Coronary artery (tissue), 2 donors: Measurements from ENCODE around the gene SMIM20.

Experiments
- DNase-seq: peaks from one replicate; pipeline ENCODE4 v3.0.0-alpha.2; 2017; ENCODE audit warnings: low spot score
- H3K27ac ChIP-seq, 2 donors: fragments of 200-600 bp; sonication (generic); one replicate each; pipeline ENCODE4 v1.5.1; 2016 to 2019
- H3K4me3 ChIP-seq: fragments of 200-600 bp; sonication (generic); 2 replicates; pipeline ENCODE4 v1.5.1; 2016; ENCODE audit warnings: mild to moderate bottlenecking, moderate library complexity
- TF ChIP-seq, protein P1 (sequence below): fragments of 200-600 bp; sonication (generic); IDR thresholded peaks from one replicate; pipeline ENCODE4 v1.5.1; 2019; ENCODE audit warnings: antibody characterized with exemption

Gene SMIM20

DNA sequence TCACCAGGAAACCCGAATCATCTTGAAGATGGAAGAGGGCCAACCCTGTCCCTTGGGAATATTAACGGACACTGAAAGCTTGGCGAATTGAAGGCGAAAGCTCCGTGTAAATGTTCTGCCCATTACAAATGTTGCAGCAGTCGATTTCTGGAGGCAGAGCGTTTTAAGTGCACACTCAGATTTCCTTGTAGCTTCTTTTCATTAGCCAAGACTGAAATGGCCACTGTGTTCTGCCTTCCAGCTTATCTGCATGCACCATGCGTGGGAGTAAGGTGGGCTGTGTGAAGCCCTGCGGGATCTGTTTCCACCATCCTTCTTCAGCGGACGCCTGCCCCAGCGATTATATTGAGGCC lies 1.3 kb downstream of the SMIM20 start:
- no peak for DNase-seq
- peak overlapping the region; percentile 90 for H3K4me3 ChIP-seq
- TF ChIP-seq, protein P1, sequence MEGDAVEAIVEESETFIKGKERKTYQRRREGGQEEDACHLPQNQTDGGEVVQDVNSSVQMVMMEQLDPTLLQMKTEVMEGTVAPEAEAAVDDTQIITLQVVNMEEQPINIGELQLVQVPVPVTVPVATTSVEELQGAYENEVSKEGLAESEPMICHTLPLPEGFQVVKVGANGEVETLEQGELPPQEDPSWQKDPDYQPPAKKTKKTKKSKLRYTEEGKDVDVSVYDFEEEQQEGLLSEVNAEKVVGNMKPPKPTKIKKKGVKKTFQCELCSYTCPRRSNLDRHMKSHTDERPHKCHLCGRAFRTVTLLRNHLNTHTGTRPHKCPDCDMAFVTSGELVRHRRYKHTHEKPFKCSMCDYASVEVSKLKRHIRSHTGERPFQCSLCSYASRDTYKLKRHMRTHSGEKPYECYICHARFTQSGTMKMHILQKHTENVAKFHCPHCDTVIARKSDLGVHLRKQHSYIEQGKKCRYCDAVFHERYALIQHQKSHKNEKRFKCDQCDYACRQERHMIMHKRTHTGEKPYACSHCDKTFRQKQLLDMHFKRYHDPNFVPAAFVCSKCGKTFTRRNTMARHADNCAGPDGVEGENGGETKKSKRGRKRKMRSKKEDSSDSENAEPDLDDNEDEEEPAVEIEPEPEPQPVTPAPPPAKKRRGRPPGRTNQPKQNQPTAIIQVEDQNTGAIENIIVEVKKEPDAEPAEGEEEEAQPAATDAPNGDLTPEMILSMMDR = no peak
- H3K27ac ChIP-seq = peak overlapping the region in 1 of 2 donors; percentile 91

DNA sequence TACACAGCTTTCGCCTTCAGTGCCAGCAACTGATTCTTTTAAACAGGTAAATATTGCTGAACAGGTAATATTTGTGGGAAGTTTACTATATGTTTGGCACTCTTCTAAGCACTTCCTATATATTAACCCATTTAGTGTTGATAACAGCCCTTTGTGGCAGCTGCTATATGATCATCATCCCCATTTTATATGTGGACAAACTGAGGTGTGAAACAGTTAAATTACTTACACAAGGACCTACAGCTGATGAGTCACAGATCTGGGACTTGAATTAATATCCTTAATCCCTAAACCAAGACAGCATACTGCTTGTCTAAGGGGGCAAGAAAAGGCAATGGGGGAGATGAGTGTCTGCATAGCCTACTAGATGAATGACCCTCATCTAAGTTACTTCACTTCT lies 2.9 kb downstream of the SMIM20 start:
- TF ChIP-seq, protein P1 = no peak
- Histone ChIP-seq H3K27ac (no peak overlapping the region), H3K4me3 (no peak overlapping the region)
- no peak for DNase-seq

- TF ChIP-seq, protein P1 = no peak
- H3K27ac ChIP-seq = no peak overlapping the region
- H3K4me3 ChIP-seq = no peak overlapping the region
These were observed 5.7 kb downstream of the SMIM20 start for GRCh38 chr4:25919676-25920075.

DNA sequence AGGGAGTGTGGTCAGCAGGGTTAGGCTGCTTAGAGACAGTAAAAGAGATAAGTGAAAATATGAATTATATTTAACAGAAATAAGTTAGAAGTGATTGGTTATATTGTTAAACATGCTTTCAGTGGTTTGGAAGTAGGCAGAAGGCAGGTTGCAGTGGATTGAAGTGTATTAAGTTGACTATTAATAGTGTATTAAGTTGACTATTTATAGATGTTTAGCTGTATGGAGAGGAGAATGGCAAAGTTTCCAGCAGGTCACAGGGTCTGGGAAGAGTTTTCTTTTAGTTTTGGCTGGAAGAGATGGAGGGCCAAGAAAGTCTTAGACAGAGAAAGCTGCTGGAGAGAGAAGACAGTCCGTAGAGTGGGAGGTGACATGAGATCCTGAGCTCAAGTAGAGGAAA lies 7.9 kb downstream of the SMIM20 start:
- TF ChIP-seq, protein P1 = no peak
- Histone ChIP-seq H3K27ac (no peak overlapping the region), H3K4me3 (no peak overlapping the region)
- DNase-seq = no peak

More at GRCh38 chr4:25919676-25920075, 5.7 kb downstream of the SMIM20 start:
- no peak for DNase-seq

DNA sequence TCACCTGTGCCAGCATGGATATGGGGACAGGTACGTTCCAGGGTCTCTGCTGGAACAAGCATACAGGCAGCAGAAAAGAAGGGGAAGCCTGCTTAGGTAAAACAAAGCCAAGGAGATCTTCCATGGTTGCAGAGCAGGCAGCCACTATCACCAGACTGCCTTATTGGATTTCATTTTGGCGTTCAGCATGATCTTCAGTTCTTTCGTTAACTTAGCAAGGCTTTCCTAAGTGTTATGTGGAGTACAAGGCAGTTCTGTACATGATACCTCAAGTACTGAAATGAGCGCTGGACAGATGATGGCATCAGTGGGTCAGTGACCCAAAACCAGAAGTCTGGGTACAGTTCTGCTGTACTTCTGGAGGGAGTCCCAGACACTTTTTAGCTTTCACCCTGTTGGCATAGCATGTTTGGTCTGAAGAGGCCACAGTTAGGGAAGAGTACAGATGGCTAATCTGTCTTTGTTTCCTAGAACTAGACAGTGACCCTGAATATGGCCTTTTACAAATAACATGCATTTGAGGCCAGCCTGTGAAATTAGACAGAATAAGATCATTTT lies 8.9 kb downstream of the SMIM20 start:
- Histone ChIP-seq H3K27ac (no peak overlapping the region), H3K4me3 (no peak overlapping the region)
- TF ChIP-seq, protein P1 = no peak
- DNase-seq = no peak

GRCh38 chr4:25923745-25924144 lies 9.7 kb downstream of the SMIM20 start:
- no peak overlapping the region for H3K27ac ChIP-seq
- H3K4me3 ChIP-seq = no peak overlapping the region
- TF ChIP-seq, protein P1 = no peak
- no peak for DNase-seq

DNA sequence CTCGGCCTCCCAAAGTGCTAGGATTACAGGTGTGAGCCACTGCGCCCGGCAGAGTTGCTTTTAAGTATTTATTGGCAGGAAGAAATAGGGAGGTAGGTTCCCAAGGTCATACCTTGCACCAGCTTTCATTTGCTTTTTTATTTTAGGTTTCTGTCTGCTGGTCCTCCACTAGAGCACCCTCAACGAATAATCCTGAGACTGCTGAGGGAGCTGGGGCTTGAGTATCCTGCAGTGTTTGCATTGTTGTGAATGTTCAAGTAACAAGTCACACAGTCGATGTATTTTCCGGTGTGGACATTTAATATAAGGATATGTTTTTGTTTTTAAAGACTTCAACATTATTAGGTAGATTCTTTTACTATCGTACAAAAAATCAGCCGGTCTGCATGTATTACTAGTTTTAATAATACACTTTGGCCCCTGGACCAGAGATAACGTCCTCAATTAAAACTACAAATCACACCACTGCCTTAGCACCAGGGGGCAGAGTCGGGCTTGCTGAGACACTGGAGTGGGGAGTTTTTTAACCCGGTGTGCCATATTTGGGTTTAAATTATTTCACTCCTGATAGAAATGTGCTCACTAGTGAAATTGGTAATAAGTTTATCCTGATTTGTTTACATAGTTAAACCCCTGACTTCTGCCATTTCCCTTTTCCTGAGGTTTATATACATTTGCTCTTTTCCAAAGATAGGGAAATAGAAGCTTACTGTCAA lies 11.6 kb downstream of the SMIM20 start:
- no peak for DNase-seq
- TF ChIP-seq, protein P1 = no peak
- Histone ChIP-seq H3K27ac (no peak overlapping the region), H3K4me3 (no peak overlapping the region)
